BE2C (cell line): ENCODE data around the gene OR9A2.

Experiments used
- DNase-seq: peaks from one replicate; pipeline ENCODE4 v3.0.0-alpha.2; 2020
- H3K27me3 ChIP-seq: fragments of 250-450 bp; sonication (Bioruptor Pico); 2 replicates; pipeline ENCODE4 v1.5.1; 2020; ENCODE audit warnings: mild to moderate bottlenecking
- H3K36me3 ChIP-seq: fragments of 250-450 bp; sonication (Bioruptor Pico); 2 replicates; pipeline ENCODE4 v1.5.1; 2020; ENCODE audit warnings: mild to moderate bottlenecking
- H3K4me1 ChIP-seq: fragments of 250-450 bp; sonication (Bioruptor Pico); 2 replicates; pipeline ENCODE4 v1.5.1; 2020
- H3K4me3 ChIP-seq: 2 replicates; pipeline ENCODE4 v1.5.1; 2011; ENCODE audit warnings: low read depth, low read length
- H3K9me3 ChIP-seq: fragments of 250-450 bp; sonication (Bioruptor Pico); 2 replicates; pipeline ENCODE4 v1.5.1; 2020
- CTCF ChIP-seq: IDR thresholded peaks from 2 replicates; pipeline ENCODE4 v1.5.1; 2012; ENCODE audit warnings: mild to moderate bottlenecking, low read depth, low read length

The OR9A2 gene

GRCh38 chr7:143012409-143012808 lies 14.5 kb downstream of the OR9A2 start:
- H3K4me3 ChIP-seq = no peak overlapping the region
- DNase-seq = no peak
- TF ChIP-seq CTCF = no peak
- no peaks in the 10 kb centered on the region for H3K9me3 ChIP-seq
- H3K4me1 ChIP-seq = no peaks in the 10 kb centered on the region
- no peaks in the 10 kb centered on the region for H3K27me3 ChIP-seq
- H3K36me3 ChIP-seq = no peaks in the 10 kb centered on the region

GRCh38 chr7:143012001-143012400 lies 14.9 kb downstream of the OR9A2 start:
- no peak for TF ChIP-seq CTCF
- H3K27me3 ChIP-seq = no peaks in the 10 kb centered on the region
- DNase-seq = no peak
- no peaks in the 10 kb centered on the region for H3K9me3 ChIP-seq
- H3K4me3 ChIP-seq = no peak overlapping the region
- H3K4me1 ChIP-seq = no peaks in the 10 kb centered on the region
- H3K36me3 ChIP-seq = no peaks in the 10 kb centered on the region

GRCh38 chr7:143008007-143008901 lies 18.7 kb downstream of the OR9A2 start:
- peak; percentile 93 for TF ChIP-seq CTCF

GRCh38 chr7:143005632-143006260 lies 21.2 kb downstream of the OR9A2 start:
- H3K4me3 ChIP-seq = no peak overlapping the region
- H3K9me3 ChIP-seq = no peaks in the 10 kb centered on the region
- H3K27me3 ChIP-seq = no peaks in the 10 kb centered on the region
- DNase-seq = no peak
- no peaks in the 10 kb centered on the region; the same call in 1 of the 2 replicates for H3K4me1 ChIP-seq
- H3K36me3 ChIP-seq = no peaks in the 10 kb centered on the region
- TF ChIP-seq CTCF = no peak

More at GRCh38 chr7:143008007-143008901, 18.7 kb downstream of the OR9A2 start:
- Histone ChIP-seq H3K36me3 (no peaks in the 10 kb centered on the region), H3K4me3 (no peak overlapping the region), H3K9me3 (no peaks in the 10 kb centered on the region), H3K4me1 (no peaks in the 10 kb centered on the region), H3K27me3 (no peaks in the 10 kb centered on the region)
- peak; percentile 74 for DNase-seq

GRCh38 chr7:143003393-143004051 lies 23.4 kb downstream of the OR9A2 start:
- TF ChIP-seq CTCF = peak; percentile 79
- no peaks in the 10 kb centered on the region for H3K9me3 ChIP-seq
- no peaks in the 10 kb centered on the region for H3K36me3 ChIP-seq
- H3K4me3 ChIP-seq = peak overlapping the region; percentile 28
- no peaks in the 10 kb centered on the region; the same call in 1 of the 2 replicates for H3K4me1 ChIP-seq
- H3K27me3 ChIP-seq = no peaks in the 10 kb centered on the region
- DNase-seq = peak; percentile 18
